ENCODE measurements around the gene MTCP1.
A peak's percentile ranks its signal among the peaks of the same experiment; 100 is the strongest.

MTCP1 gene

DNA sequence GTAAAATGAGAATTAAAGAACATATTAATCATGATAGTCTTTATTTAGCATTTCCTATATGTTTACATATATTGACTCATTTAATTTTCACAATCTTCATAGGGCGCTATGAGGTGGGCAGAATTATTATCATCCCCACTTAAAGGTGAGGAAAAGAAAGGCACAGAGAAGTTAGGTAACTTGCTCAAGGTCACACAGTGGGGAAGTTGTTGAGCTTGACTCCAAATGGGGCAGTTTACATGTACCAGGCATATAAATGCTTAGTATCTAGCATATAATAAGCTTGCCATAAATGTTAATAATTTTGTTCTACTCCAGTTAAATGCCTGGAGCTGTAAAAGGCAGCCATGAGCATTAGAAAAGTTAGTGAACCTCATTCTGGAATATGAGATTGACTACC is 1.5 kb downstream of the MTCP1 start:
- peaks cover 82% of the 10 kb centered on the region for H3K79me2 ChIP-seq (ENCODE audit: control insufficient read depth, low read length)
- H3K27ac ChIP-seq (ENCODE audit: low read depth, low read length): no peak overlapping the region
- no peaks in the 10 kb centered on the region for H3K9me3 ChIP-seq (ENCODE audit: control insufficient read depth, insufficient read depth, low read length)
- H3K36me3 ChIP-seq (ENCODE audit: control insufficient read depth, low read length): peaks cover 31% of the 10 kb centered on the region
- peak overlapping the region; percentile 94 for H3K4me3 ChIP-seq (ENCODE audit: low read length)
- H3K27me3 ChIP-seq (ENCODE audit: control insufficient read depth, low read length): no peaks in the 10 kb centered on the region
- TF ChIP-seq EZH2phosphoT487 (IDR thresholded peaks at IDR 0.05; ENCODE audit: borderline replicate concordance, low read length): no peak
- TF ChIP-seq, protein P1, sequence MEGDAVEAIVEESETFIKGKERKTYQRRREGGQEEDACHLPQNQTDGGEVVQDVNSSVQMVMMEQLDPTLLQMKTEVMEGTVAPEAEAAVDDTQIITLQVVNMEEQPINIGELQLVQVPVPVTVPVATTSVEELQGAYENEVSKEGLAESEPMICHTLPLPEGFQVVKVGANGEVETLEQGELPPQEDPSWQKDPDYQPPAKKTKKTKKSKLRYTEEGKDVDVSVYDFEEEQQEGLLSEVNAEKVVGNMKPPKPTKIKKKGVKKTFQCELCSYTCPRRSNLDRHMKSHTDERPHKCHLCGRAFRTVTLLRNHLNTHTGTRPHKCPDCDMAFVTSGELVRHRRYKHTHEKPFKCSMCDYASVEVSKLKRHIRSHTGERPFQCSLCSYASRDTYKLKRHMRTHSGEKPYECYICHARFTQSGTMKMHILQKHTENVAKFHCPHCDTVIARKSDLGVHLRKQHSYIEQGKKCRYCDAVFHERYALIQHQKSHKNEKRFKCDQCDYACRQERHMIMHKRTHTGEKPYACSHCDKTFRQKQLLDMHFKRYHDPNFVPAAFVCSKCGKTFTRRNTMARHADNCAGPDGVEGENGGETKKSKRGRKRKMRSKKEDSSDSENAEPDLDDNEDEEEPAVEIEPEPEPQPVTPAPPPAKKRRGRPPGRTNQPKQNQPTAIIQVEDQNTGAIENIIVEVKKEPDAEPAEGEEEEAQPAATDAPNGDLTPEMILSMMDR (IDR thresholded peaks at IDR 0.05; ENCODE audit: low read depth, low read length, poor library complexity, severe bottlenecking): no peak
- H4K20me1 ChIP-seq (ENCODE audit: control insufficient read depth, insufficient read depth, low read depth, low read length): no peaks in the 10 kb centered on the region
- peaks cover 37% of the 10 kb centered on the region for H3K4me1 ChIP-seq (ENCODE audit: control insufficient read depth, low read length)
- no peaks in the 10 kb centered on the region for H3F3A ChIP-seq (ENCODE audit: control insufficient read depth, insufficient read depth)
- H3K4me2 ChIP-seq (ENCODE audit: low read length): peak overlapping the region; percentile 78
- H3K9me2 ChIP-seq (replicated peaks; ENCODE audit: control insufficient read depth, low read length): no peaks in the 10 kb centered on the region

DNA sequence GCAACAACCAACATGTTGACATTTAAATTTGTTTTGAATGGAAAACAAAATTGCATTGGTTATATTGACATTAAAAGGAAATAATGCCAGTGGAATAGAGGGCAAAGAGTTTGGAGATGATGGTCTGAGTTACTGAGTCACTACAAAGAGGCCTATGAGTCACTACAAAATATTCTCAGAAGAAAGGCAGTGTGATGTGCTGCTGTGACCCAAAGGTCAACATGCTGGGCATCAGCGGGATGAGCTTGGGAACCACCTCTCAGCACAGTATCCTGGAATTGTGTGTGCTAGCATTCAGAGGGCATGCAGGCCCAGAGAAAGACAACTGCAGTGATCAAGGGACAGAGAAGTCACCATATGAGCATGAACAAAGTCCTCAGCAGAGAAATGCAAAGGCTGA is 2.8 kb downstream of the MTCP1 start:
- peak overlapping the region; percentile 78 for H3K4me2 ChIP-seq (ENCODE audit: low read length)
- H3K4me3 ChIP-seq (ENCODE audit: low read length): peak overlapping the region; percentile 94; the same call in 1 of the 2 replicates

DNA sequence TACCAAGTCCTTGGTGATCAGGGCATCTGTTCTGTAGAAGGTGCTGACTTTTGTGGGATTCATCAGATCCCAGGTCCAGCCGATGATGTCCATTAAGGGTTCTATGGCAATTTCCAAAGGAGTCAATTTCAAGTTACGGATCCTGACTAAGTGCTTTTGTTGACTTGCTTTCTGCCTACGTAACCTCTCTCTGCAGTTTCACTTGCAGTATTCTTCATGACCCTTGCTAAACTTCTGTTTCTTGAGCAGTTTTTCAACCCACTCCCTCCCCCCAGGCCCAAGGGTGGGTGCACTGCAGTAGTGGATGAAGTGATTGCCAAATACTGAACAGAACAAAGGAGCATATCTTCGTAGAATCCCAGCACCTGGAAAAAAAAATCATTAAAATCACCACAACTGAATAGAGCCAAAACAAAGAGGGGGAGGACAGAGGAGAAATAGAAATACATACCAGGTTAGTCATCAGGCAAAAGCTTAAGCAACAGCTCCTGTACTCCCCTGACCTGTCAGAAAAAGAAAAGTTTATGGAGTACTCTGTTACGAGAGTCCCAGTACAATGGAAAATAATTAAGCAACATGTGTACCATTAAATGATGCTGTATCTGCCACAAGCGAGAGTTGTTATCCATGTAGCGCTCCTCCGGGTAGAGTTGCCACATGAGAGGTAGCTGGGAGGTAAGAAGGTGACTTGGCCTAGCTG is 5.8 kb downstream of the MTCP1 start:
- Histone ChIP-seq H3K9me3 (ENCODE audit: control insufficient read depth, insufficient read depth, low read length) (no peaks in the 10 kb centered on the region), H3K4me3 (ENCODE audit: low read length) (no peak overlapping the region)

More for the DNA sequence above, 2.8 kb downstream of the MTCP1 start:
- H3K79me2 ChIP-seq (ENCODE audit: control insufficient read depth, low read length): peaks cover 70% of the 10 kb centered on the region
- no peaks in the 10 kb centered on the region for H3K9me2 ChIP-seq (replicated peaks; ENCODE audit: control insufficient read depth, low read length)
- TF ChIP-seq, protein P1 (IDR thresholded peaks at IDR 0.05; ENCODE audit: low read depth, low read length, poor library complexity, severe bottlenecking): no peak
- TF ChIP-seq EZH2phosphoT487 (IDR thresholded peaks at IDR 0.05; ENCODE audit: borderline replicate concordance, low read length): no peak
- no peaks in the 10 kb centered on the region for H3K27me3 ChIP-seq (ENCODE audit: control insufficient read depth, low read length)
- no peak overlapping the region for H3K27ac ChIP-seq (ENCODE audit: low read depth, low read length)
- no peaks in the 10 kb centered on the region for H4K20me1 ChIP-seq (ENCODE audit: control insufficient read depth, insufficient read depth, low read depth, low read length)
- H3F3A ChIP-seq (ENCODE audit: control insufficient read depth, insufficient read depth): no peaks in the 10 kb centered on the region
- H3K4me1 ChIP-seq (ENCODE audit: control insufficient read depth, low read length): peaks cover 26% of the 10 kb centered on the region
- no peaks in the 10 kb centered on the region for H3K9me3 ChIP-seq (ENCODE audit: control insufficient read depth, insufficient read depth, low read length)
- peaks cover 18% of the 10 kb centered on the region for H3K36me3 ChIP-seq (ENCODE audit: control insufficient read depth, low read length)

More for the DNA sequence above, 5.8 kb downstream of the MTCP1 start:
- peaks cover 17% of the 10 kb centered on the region for H3K4me1 ChIP-seq (ENCODE audit: control insufficient read depth, low read length)
- no peak overlapping the region for H3K27ac ChIP-seq (ENCODE audit: low read depth, low read length)
- H3K4me2 ChIP-seq (ENCODE audit: low read length): no peak overlapping the region
- H3K27me3 ChIP-seq (ENCODE audit: control insufficient read depth, low read length): no peaks in the 10 kb centered on the region
- H4K20me1 ChIP-seq (ENCODE audit: control insufficient read depth, insufficient read depth, low read depth, low read length): no peaks in the 10 kb centered on the region
- no peaks in the 10 kb centered on the region for H3F3A ChIP-seq (ENCODE audit: control insufficient read depth, insufficient read depth)
- peaks cover 8% of the 10 kb centered on the region for H3K36me3 ChIP-seq (ENCODE audit: control insufficient read depth, low read length)
- H3K9me2 ChIP-seq (replicated peaks; ENCODE audit: control insufficient read depth, low read length): no peaks in the 10 kb centered on the region
- TF ChIP-seq, protein P1 (IDR thresholded peaks at IDR 0.05; ENCODE audit: low read depth, low read length, poor library complexity, severe bottlenecking): no peak
- TF ChIP-seq EZH2phosphoT487 (IDR thresholded peaks at IDR 0.05; ENCODE audit: borderline replicate concordance, low read length): no peak
- peaks cover 45% of the 10 kb centered on the region for H3K79me2 ChIP-seq (ENCODE audit: control insufficient read depth, low read length)
